Endometrial microvascular endothelial cells (primary cell): Measurements from ENCODE around the gene NEAT1. TPM values are rescaled to one million over a fixed set of nuclear protein-coding genes. Genes with fewer than 3 reads are reported as not detected.

Experiments
- in situ Hi-C: cut with HindIII; loops from 2 replicates; pipeline ENCODE4 v1.10.0; 2017; ENCODE audit warnings: low sequenced_read_pairs, low pct_unique_long_range_greater_than_20kb; ENCODE audit errors: inconsistent ontology term
- total RNA-seq: library from RNA; depleted of rRNA; stranded (reverse); fragments of >200 nt; gene quantifications from one replicate; pipeline ENCODE4 v1.2.3, GENCODE V29; 2015; ENCODE audit errors: inconsistent ontology term

The NEAT1 gene
- total RNA-seq, 1 donor from 2014 or later, result 14.8 TPM

DNA sequence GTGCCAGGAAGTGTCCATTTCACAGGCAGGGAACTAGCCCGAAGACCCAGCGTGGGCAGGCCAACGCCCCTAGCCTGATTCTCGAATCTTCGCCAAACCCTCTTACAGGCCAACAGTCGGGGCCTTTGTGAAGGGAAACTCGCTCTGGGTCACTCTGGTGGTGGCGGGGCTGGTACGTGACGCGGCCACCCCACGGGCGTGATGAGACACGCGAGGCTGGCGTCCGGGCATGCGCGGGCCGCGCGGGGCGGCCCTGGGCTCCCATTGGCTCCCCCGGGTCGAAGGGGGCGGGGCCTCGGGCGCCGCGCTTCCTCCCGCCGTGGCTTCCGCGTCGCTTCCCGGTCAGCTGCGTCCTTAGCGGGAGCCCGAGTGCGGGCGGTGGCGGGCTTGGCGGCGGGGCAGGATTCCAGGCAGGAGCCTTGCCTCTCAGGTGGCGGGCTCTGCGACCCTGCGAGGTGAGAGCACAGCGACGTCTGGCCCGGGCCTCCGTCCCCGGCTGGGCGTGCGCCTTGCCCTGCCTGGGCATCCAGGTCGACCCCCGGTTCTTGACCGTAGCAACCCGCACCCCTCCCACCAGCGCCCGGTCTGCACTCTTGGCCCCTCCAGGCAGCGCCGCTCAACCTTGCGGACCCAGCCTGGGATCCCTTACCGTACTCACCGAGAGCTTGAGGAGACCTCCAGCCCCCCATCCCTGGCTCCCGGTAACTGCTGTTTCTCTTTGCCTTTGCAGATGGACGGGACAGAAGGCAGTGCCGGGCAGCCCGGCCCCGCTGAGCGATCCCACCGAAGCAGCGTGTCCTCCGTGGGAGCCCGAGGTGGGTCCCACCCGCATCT, 36.1 kb upstream of the NEAT1 start, which contains the start of gene FRMD8:
FRMD8 (plus strand) TSS at position 331 of the 834 bp plus-strand sequence; CDS start at position 731, 400 bp downstream.
- in situ Hi-C loops, result no loop called here

DNA sequence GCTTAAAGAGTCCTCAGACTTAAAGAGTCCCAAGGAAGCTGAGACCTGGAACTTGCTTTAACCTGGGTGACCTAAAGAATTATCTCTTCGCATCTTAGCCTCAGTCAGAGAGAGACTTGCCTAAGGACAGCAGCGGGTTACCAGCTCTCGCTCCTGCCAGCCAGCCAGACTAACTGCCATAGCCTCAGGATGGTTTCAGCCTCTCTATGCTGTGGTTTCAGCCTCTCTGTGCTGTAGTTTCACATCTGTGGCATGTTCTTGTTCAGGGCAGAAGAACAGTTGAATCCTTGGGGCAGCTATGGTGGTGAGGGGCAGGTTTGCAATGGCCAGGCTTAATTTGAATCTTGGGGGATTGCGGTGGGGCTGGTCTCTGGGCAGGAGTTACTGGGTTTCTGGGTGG, 33.9 kb upstream of the NEAT1 start:
- in situ Hi-C loops, result no loop called here

DNA sequence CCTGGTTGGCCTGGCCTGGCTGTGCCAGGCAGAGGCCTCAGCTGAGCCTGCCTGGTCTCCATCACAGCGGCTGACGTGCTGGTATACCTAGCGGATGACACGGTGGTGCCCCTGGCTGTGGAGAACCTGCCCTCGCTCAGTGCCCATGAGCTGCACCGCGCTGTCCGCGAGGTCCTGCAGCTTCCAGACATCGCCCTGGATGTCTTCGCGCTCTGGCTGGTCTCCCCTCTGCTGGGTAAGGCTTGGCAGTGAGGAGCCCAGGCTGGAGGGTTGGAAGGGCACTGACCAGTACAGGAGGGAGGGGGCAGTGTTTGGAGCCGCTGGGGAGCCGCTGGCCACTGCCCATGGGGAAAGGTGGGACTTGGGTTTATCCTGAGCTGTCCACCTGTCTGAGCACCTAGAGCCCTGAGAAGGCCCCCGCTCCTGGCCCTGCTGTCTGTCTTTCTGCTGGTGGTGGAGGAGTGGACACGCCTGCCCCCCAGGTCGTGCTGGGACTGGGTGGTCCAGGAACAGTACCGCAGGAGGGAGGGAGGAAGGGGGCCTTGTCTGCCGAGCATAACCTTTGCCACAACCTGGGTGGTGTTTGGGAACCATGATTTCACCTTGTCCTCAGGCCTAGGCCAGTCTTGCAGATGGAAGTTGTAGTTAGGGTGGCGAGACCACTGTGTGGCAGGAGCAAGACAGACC, 33.2 kb upstream of the NEAT1 start:
- in situ Hi-C loops, result no loop called here

DNA sequence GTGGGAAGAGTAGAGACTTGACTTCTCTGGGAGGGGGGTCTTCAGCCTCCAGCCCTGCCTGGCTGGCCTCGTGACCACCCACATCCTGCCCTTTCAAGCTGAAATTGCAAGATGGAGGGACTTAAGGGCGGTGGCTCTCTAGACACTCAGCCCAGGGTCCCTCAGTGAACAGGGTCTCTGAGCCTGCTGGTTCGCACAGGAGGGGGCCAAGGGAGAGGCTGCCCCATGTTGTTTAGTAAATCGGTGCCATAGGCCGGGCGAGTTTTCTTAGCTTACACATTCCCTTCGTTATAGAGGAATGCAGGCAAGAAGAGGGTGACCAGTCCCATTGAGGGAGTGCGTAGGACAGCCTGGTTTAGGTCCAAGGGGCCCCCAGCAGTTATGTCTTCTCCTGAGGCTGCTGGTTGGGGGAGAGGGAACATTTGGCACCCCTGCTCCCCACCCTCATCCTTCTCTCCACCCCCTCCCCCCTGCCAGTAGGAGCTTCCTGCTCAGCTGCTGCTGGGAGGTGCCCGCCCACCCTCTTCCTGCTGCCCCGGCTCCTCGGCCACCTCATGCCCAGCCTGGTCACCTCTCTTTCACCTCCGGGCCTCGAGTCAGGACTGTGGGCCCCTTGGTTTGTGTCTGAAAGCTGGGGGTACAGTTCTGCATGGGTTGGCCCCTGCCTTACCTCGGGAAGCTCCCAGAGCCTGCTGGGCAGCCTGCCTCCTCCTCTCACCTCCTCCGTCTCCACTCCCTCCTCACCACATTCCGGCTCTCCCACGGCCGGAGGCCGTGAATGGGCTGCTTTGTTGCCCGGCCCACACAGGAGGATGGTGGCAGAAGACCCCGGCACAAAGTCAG, 32.3 kb upstream of the NEAT1 start:
- in situ Hi-C loops, result no loop called here

DNA sequence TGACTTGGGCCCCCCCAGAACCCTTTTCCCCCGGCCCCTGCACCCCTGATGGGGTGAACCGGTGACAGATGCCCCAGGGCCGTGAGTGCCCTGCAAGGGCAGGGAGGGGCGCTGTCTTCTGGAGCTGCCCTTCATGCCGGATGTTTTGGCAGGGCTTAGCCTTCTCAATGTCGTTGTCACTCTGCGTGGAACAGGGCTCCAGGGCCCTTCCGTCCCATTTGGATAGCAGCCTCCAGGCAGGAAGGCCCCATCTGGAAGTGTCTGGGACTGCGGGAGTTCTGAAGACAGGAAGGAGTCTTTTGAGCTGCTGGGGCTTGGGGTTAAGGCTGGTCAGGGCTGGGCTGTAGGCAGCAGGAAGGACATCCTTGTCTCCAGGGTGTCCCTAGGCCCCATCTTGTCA, 31.6 kb upstream of the NEAT1 start:
- in situ Hi-C loops, result no loop called here

DNA sequence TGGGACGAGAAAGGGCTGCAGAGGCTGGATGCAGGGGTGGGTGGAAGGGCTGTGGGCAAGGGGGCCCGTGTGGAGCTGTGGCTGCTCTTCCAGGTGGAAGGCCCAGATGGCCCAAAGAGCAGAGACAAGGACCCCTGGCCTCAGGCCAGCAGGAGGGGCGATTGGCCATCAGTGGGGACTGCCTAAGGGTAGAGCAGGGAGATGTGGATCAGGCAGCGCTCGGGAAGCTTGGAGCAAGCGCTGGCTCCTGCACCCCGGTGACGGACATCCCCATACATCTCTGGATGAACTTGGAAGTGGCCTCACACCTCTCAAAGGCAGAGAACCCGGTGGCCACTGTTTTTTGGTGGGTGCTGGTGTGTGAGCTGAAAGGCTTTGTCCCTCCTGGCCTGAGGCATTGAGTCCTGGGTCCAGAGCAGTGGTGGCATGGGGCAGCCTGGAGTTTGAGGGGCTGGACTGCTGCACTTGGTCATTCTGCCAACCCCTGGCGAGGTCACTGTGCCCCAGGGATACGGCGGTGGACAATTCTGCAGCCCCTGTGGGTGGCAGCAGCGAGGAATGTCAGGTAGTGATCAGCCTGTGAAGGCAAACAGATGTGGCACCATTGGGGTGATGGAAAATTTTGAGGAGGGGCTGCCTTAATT, 30.3 kb upstream of the NEAT1 start:
- in situ Hi-C loops, result no loop called here

DNA sequence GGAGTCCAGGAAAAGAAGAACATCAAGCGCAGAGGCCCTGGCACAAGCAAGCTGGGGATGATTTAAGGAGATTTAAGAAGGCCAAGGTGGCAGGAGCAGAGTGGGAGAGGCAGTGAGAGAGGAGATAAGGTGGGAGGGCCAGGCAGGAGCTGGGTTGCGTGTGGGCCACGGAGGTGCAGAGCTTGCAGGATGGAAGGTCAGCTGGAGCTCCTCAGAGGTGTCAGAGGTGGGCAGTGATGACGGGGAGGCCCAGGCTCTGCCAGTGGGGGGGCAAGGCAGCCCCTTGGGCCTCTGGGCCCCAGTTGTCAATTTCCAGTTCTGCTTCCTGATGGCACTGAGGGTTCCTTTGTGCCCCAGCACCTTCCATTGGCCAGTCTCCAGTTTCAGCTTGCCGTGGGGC, 29.7 kb upstream of the NEAT1 start:
- in situ Hi-C loops, result no loop called here

DNA sequence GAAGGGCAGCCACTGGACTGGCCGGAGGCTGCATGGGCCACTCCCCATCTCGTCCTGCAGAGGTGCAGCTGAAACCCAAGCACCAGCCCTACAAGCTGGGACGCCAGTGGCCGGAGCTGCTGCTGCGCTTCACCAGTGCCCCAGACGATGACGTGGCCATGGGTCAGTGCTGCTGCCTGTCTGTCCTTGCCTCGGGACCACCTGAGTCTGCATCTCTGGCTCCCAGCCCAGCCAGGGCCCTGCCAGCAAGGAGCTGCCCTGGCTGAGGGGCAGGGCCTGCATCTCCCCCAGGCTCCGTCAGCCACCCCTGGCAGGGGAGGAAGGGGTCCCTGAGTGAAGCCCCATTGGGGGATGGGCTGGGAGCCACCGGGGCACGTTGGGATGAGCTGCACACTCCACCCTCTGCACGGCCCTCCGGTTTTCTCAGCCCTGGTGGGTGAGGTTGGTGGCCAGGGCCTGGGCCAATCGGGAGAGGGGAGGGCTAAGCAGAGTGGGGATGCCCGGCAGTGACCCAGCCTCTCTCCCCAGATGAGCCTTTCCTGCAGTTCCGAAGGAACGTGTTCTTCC, 29.0 kb upstream of the NEAT1 start:
- in situ Hi-C loops, result no loop called here

DNA sequence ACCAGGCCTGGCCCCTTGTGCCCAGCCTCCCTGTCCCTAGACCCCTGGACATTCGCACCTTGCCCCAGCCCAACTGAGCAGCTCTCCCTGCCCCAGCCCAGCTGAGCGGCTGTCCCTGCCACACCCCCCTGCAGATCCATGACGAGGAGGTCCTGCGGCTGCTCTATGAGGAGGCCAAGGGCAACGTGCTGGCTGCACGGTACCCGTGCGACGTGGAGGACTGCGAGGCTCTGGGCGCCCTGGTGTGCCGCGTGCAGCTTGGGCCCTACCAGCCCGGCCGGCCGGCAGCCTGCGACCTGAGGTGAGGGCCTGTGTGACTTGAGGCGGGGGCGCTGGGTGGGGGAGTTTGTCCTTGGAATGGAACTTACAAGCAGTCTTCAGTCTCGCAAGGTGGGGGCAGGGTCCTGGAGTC, 28.5 kb upstream of the NEAT1 start:
- in situ Hi-C loops, result no loop called here

DNA sequence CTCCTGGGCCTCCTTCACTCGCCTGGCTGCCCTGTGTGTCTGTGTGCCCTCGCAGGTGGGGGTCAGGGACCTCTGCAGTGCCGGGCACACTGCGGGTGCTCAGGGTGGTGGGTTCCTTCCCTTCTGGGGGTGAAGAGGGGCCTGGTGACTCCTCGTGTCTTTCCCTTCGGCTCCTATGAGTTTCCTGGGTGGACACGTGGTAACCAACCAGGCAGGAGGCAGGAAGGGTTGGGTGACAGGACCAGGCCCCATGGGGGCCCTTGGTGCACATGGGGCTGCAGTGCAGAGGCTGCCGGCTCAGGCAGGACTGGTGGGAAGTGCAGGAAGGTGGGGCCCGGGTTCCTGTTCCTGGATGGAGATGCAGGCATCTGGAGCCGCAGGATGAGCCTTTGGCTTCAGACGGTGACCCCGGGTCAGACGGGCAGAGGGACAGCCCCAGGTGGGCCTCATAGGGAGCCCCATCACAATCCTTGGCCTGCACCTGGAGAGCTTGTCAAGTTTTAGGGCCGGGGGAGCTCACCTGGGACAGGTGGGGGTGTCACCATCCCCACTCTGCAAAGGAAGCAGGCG, 26.6 kb upstream of the NEAT1 start:
- in situ Hi-C loops, result no loop called here

DNA sequence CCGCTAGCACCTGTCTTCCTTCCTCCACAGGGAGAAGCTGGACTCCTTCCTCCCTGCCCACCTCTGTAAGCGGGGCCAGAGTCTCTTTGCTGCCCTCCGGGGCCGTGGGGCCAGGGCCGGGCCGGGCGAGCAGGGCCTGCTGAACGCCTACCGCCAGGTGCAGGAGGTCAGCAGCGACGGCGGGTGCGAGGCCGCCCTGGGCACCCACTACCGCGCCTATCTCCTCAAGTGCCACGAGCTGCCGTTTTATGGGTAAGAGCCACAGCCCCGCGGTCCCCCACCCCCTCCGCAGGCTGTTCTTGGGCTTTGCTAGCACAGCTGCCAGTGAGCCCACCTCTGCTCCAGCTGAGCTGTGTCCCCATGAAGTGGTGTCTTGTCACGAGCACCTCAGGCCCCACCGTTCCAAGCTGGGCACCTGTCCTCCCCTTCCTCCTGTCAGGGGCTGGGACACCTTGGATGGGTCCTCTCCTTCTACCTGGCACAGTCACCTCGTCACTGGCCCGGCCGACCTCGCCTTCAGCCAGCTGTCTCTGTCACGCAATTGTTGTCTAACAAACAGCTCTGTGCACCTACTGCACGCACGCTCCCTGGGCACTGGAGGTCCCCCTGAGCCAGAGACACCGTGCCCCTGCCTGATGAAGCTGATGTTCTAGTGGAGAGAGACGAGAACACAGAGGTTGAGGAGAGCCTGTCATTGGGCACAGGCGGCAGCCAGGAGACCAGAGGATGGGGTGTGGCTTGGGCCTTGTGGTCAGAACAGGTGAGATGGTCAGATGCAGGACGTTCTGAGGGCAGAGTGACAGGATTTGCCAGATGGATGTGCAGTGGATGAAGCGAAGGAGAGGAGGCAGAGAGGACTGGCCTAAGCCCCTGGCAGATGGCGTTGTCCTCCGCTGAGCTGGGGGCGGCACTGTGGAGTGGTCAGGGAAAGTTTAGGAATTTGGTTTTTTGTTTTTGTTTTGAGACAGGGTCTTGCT, 25.5 kb upstream of the NEAT1 start:
- in situ Hi-C loops, result no loop called here

DNA sequence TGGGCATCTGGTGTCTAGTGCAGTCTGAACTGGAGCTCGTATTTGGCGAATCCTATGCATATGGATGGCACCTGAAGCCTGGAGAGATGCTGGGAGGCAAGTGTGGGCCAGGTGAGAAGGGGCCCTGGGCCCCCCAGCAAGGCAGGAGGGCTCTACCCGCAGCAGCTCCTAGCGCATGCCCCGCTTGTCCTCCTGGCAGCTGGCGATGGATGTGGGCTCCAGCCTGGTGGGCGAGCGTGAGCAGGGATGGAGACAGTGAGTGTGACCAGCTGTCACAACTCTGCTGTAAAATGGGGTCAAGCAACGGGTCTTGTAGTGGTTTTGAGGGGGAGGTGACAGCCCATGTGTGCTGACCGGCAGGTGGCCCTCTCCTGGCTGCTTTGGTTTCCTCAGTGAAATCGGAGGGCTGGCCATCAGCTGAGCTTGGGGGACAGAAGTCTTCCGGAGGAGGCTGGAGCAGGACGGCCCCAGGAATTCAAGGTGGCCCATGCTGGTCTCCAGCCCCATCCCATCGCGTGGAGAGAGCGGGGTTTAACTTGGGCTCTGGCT, 24.2 kb upstream of the NEAT1 start:
- in situ Hi-C loops, result no loop called here

DNA sequence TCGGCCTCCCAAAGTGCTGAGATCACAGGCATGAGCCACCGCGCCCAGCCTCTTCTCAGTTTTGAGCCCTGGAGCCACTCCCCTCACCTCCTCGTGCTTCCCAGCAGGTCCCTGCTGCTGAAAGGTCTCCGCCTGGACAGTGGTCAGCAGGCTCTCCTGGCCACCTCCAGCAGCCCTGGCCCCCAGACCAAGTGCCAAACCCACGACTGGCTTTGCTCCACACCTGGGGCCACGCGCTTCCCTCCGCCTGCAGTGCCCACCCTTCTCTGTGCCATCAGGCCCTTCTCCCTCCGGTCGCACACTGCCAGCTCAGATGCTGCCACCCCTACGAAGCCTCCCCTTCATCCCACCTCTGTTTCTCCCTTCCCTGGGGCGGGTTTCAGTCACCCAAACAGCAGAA, 23.3 kb upstream of the NEAT1 start:
- in situ Hi-C loops, result no loop called here

DNA sequence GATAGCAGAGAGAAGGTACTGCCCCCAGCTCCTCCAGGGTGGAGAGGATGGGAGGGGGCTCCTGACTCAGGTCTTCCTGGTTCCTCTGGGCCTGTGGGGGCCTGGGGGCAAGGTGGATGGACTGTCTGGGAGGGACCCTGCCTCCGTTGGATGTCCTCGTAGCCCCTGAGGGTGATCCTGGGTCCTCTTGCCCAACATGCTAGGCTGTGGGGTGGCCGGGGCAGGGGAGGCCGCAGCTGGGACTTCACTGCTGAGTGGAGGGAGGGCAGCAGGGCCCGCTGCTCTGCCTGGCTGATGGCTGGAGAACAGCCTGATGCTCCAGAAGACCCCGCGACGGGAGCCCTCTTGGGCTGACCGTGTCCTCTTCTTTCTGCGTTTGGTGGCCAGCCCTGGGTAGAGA, 22.8 kb upstream of the NEAT1 start:
- in situ Hi-C loops, result no loop called here

DNA sequence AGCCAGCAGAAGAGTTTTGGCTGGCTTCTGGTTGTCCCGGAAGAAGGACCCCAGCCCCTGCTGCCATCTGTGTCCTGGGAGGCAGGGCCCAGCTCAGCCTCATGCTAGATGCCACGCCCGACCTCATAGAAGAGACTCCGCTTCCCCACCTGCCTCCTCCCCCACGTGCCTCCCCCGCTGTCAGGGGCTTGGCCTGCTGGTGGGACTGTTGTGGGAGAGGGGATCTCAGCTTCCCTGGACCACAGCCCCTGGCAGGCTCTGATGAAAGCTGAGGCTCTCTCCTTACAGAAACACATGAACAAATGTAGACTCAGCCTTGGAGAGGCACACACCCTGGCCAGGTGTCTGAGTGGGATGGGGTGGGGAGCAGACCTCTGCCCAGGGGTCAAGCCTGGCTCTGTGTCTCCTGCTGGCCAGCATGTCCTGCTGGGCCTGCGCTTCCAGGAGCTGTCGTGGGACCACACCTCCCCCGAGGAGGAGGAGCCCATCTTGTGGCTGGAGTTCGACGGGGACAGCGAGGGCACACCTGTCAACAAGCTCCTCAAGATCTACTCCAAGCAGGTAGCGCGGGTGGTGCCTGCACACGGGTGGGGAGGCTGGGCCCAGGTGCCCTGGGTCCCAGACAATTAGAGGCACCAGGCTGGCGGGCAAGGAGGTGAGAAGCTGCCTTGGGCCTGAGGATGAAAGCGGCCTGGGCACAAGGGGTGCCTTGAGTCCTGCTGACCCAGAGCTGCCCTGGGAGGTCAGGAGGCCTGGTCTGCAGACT, 22.1 kb upstream of the NEAT1 start:
- in situ Hi-C loops, result no loop called here

DNA sequence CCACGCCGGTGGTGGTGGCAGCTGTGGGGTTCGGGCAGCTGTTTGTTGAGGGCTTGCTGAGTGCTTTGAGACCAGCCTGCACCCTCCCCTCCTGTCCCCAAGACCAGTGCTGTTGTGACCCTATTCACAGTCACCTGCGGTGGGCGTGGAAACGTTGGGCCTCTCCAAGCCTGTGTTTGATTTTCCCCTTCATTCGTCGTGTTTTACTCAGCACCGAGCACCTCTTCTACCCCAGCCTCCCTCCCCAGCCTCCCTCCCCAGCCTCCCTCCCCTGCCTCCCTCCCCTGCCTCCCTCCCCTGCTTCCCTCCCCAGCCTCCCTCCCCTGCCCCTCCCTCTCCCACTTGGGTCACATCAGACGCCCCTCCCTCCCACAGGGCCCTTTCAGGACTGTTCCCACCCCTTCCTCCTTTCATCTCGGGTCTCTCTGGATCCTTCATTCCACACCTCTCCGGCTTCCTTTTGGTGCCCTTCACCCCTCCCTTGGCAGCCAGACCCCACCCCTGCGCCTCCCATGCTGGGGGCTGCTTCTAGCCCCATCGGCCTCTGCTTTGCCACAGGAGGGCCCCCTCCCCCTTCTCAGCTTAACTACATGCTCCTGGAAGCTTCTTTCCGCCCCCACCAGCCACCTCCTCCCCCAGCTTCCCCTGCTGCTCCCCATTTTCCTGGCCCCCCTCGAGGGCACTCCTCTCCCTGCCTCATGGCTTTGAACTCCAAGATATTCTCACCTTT, 21.4 kb upstream of the NEAT1 start:
- in situ Hi-C loops, result no loop called here
